ENCODE results near the gene OR14J1.

- no peak for TF ChIP-seq CTCF (IDR thresholded peaks at IDR 0.05)
- TF ChIP-seq EZH2phosphoT487 (IDR thresholded peaks at IDR 0.05; ENCODE audit: borderline replicate concordance, low read depth), result no peak
These were observed 24.3 kb downstream of the OR14J1 start for GRCh38 chr6:29325777-29326176.

Measured in SK-N-SH (cell line).